Ishikawa (cell line): ENCODE results near the gene ACSS2.

Experiments
- CEBPB ChIP-seq: IDR thresholded peaks from 2 replicates; pipeline ENCODE4 v1.6.1; 2012
- CREB1 ChIP-seq: IDR thresholded peaks from 2 replicates; pipeline ENCODE4 v1.6.1; 2012; ENCODE audit warnings: low read depth
- EGR1 ChIP-seq: IDR thresholded peaks from 2 replicates; pipeline ENCODE4 v1.6.1; 2012
- EP300 ChIP-seq: IDR thresholded peaks from 2 replicates; pipeline ENCODE4 v1.6.1; 2012; ENCODE audit warnings: borderline replicate concordance
- FOXM1 ChIP-seq: IDR thresholded peaks from 2 replicates; pipeline ENCODE4 v1.6.1; 2012; ENCODE audit warnings: low read depth, borderline replicate concordance
- NFIC ChIP-seq: IDR thresholded peaks from 2 replicates; pipeline ENCODE4 v1.6.1; 2012
- RAD21 ChIP-seq: IDR thresholded peaks from 2 replicates; pipeline ENCODE4 v1.6.1; 2012; ENCODE audit warnings: low read depth
- TAF1 ChIP-seq: IDR thresholded peaks from 2 replicates; pipeline ENCODE4 v1.6.1; 2012; ENCODE audit warnings: low read depth, mild to moderate bottlenecking
- TCF12 ChIP-seq: IDR thresholded peaks from 2 replicates; pipeline ENCODE4 v1.6.1; 2012; ENCODE audit warnings: low read depth
- TEAD4 ChIP-seq: IDR thresholded peaks from 2 replicates; pipeline ENCODE4 v1.6.1; 2012
- YY1 ChIP-seq: IDR thresholded peaks from 2 replicates; pipeline ENCODE4 v1.6.1; 2012; ENCODE audit warnings: low read depth
- ZBTB7A ChIP-seq: IDR thresholded peaks from 2 replicates; pipeline ENCODE4 v1.6.1; 2012; ENCODE audit warnings: low read depth
- TF ChIP-seq, protein P1 (sequence below): IDR thresholded peaks from 2 replicates; pipeline ENCODE4 v1.6.1; 2012
- TF ChIP-seq, protein P2 (sequence below): IDR thresholded peaks from 2 replicates; pipeline ENCODE4 v1.6.1; 2012
- TF ChIP-seq, protein P3 (sequence below): IDR thresholded peaks from 2 replicates; pipeline ENCODE4 v1.6.1; 2012; ENCODE audit warnings: low read depth, mild to moderate bottlenecking

ACSS2 gene

DNA sequence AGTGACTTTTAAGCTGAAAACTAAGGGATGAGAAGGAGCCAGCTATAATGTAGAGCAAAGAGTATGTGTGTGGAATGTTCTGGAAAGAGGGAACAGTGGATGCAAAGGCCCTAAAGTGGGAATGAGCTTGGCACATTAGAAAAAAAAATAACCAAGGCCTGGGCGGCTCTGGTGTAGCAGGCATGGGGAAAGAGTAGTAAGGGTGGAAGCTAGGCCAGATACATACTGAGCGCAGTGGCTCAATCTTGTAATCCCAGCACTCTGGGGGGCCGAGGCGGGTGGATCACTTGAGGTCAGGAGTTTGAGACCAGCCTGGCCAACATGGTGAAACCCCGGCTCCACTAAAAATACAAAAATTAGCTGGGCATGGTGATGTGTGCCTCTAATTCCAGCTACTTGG lies 12.2 kb upstream of the ACSS2 start:
- TF ChIP-seq FOXM1 (no peak), ZBTB7A (no peak), CREB1 (no peak), NFIC (no peak), CEBPB (no peak), EGR1 (no peak), EP300 (no peak), TEAD4 (no peak), TAF1 (no peak), YY1 (no peak), TCF12 (no peak), RAD21 (no peak)
- TF ChIP-seq, protein P1, sequence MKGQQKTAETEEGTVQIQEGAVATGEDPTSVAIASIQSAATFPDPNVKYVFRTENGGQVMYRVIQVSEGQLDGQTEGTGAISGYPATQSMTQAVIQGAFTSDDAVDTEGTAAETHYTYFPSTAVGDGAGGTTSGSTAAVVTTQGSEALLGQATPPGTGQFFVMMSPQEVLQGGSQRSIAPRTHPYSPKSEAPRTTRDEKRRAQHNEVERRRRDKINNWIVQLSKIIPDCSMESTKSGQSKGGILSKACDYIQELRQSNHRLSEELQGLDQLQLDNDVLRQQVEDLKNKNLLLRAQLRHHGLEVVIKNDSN = no peak
- TF ChIP-seq, protein P2, sequence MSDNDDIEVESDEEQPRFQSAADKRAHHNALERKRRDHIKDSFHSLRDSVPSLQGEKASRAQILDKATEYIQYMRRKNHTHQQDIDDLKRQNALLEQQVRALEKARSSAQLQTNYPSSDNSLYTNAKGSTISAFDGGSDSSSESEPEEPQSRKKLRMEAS = no peak
- TF ChIP-seq, protein P3, sequence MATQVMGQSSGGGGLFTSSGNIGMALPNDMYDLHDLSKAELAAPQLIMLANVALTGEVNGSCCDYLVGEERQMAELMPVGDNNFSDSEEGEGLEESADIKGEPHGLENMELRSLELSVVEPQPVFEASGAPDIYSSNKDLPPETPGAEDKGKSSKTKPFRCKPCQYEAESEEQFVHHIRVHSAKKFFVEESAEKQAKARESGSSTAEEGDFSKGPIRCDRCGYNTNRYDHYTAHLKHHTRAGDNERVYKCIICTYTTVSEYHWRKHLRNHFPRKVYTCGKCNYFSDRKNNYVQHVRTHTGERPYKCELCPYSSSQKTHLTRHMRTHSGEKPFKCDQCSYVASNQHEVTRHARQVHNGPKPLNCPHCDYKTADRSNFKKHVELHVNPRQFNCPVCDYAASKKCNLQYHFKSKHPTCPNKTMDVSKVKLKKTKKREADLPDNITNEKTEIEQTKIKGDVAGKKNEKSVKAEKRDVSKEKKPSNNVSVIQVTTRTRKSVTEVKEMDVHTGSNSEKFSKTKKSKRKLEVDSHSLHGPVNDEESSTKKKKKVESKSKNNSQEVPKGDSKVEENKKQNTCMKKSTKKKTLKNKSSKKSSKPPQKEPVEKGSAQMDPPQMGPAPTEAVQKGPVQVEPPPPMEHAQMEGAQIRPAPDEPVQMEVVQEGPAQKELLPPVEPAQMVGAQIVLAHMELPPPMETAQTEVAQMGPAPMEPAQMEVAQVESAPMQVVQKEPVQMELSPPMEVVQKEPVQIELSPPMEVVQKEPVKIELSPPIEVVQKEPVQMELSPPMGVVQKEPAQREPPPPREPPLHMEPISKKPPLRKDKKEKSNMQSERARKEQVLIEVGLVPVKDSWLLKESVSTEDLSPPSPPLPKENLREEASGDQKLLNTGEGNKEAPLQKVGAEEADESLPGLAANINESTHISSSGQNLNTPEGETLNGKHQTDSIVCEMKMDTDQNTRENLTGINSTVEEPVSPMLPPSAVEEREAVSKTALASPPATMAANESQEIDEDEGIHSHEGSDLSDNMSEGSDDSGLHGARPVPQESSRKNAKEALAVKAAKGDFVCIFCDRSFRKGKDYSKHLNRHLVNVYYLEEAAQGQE = no peak

DNA sequence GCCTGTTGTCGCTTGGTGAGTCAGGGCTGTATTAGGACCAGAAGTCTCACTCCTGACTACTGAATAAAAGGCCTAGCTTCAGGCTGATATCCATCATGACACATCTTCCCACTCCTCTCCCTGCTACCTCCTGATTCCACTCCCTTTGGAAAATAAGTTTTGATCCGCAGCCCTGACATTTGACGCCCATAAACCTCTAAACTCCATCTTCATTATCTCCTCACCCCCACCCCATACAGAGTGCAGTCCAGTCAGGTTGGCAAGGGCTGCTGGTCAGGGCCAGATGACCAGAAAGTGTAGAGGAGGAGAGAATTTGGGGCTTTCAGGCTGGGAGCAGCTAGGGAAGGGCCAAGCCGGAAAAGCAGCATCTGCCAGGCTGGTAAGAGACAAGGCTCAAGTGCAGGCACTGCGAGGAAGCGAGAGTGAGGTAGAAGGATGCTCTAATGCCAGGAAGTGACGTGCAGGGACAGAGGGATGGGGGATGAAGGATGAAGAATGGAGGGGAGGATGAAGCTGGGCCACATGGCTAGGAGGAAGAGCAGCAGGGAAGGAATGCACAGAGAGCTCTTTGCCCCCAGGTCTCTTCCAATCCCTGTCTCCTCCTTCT lies 5.0 kb upstream of the ACSS2 start:
- TF ChIP-seq FOXM1 = no peak
- TF ChIP-seq YY1 = no peak
- TF ChIP-seq TCF12 = no peak
- TF ChIP-seq, protein P3 = no peak
- no peak for TF ChIP-seq EP300
- TF ChIP-seq RAD21 = no peak
- no peak for TF ChIP-seq NFIC
- TF ChIP-seq, protein P1 = no peak
- TF ChIP-seq, protein P2 = no peak
- no peak for TF ChIP-seq TEAD4
- TF ChIP-seq CEBPB = no peak
- TF ChIP-seq CREB1 = no peak
- TF ChIP-seq EGR1 = no peak
- no peak for TF ChIP-seq TAF1
- TF ChIP-seq ZBTB7A = no peak

DNA sequence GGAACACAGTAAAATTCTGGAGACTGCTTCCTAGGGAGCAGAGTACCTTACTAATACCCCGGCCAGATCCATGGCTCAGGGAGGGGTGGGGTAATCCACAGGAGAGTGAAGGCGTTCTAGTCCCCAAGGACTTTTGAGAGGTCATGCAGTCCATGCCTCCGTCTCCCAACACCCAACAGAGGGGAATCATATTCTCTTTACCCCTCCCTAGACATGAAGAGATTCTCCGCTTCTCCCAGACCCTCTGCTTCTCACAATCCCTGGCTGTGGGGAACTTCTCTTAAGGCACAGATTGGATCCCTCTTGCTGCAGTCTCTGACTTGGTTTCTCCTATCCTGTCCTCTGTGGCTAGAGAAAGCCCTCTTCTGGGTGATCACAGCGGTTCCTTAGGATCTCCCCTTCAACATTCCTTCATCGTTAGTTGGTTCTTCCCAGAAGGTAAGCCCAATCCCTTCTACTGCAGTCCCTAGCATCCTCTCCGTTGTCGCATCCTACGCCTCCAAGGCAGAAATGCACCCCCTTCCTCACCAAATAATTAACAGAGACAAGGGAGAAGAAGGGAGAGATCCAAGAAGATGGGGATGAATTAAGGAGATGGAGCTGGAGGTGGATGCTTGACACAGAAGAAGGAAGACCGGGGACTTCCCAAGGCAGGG lies 4.3 kb upstream of the ACSS2 start:
- TF ChIP-seq FOXM1 = no peak
- no peak for TF ChIP-seq EGR1
- TF ChIP-seq CREB1 = no peak
- TF ChIP-seq, protein P3 = no peak
- TF ChIP-seq TAF1 = no peak
- no peak for TF ChIP-seq EP300
- no peak for TF ChIP-seq NFIC
- TF ChIP-seq TCF12 = no peak
- TF ChIP-seq TEAD4 = no peak
- TF ChIP-seq ZBTB7A = no peak
- TF ChIP-seq, protein P2 = no peak
- TF ChIP-seq, protein P1 = no peak
- TF ChIP-seq RAD21 = no peak
- no peak for TF ChIP-seq CEBPB
